Mucosa of stomach (tissue), 1 donor: ENCODE results near the gene PAK4.
"Not testable (repeated sequence)": the region's sequence is repeated elsewhere in the genome, so short reads cannot be mapped to it uniquely, and the experiment has no call there.

Source experiments
- H3K27me3 ChIP-seq: one replicate; pipeline ENCODE4 v1.7.0; 2013; ENCODE audit warnings: mild to moderate bottlenecking, low read length; ENCODE audit not compliant: control insufficient read depth, insufficient read depth
- H3K36me3 ChIP-seq: one replicate; pipeline ENCODE4 v1.7.0; 2013; ENCODE audit warnings: low read length; ENCODE audit not compliant: control insufficient read depth, insufficient read depth
- H3K4me1 ChIP-seq: one replicate; pipeline ENCODE4 v1.7.0; 2013; ENCODE audit warnings: mild to moderate bottlenecking, low read length; ENCODE audit not compliant: control insufficient read depth, insufficient read depth
- H3K4me3 ChIP-seq: one replicate; pipeline ENCODE4 v1.7.0; 2013; ENCODE audit warnings: low read length
- H3K9ac ChIP-seq: one replicate; pipeline ENCODE4 v1.7.0; 2013; ENCODE audit warnings: mild to moderate bottlenecking, low read length, moderate library complexity
- H3K9me3 ChIP-seq: one replicate; pipeline ENCODE4 v1.7.0; 2013; ENCODE audit warnings: mild to moderate bottlenecking, low read length, moderate library complexity; ENCODE audit not compliant: control insufficient read depth
- donor health status: Pancreatic carcinoma.

Gene PAK4

DNA sequence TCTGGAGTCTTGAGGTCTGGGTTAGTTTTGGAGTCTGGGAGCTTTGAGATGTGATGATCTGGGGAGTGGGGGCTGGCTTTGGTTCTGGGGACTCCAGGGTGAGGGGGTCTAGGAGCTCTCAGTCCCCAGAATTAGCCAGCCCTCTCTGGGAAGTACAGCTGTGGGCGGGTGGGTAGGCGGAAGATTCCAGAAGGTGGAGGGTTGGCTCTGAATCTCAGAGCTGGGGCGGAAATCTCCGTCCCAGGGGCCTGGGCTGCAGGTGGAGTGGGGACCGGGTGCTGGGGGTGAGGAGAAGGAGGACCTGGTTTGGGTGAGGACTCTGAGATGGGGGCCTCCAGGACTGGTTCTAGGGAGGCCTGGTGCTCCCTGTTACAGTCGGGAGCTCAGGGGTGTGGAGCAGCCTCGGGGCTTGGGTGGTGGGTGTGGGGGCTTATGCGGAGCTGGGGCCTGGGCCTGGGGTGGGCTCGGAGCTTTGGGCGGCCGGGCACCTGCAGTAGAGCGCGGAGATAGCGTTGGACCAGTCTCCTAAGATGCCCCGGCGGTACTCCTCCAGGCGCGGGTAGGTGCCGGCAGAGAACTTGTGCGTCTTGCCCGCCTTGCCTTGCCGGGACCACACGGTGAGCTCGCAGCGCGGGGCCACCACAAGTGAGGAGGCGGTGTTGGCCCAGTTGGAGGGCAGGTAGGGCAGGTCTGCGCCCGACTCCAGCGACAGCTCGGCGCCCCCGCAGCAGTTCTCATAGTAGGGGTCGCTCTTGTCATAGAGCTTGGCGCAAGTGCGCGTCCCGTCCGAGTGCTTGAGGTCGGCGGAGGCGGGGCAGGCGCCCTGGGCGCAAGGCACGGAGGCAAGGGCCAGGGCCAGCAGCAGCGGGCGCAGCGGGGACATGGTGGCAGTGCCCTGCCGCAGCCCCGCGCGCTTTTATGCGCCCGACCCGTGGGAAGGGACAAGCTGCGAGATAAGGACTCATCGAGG lies 78.1 kb downstream of the PAK4 start, which contains the start of gene SYCN:
Gene SYCN (minus strand): TSS at position 892 of the 970 bp plus-strand sequence. CDS start 9 bp downstream, at position 883.
- Histone ChIP-seq H3K4me1 (peaks cover 13% of the 10 kb centered on the region), H3K9me3 (no peaks in the 10 kb centered on the region), H3K4me3 (no peak within 1 kb of the TSS), H3K9ac (no peak within 1 kb of the TSS), H3K27me3 (peaks cover 29% of the 10 kb centered on the region), H3K36me3 (no peaks in the 10 kb centered on the region)

DNA sequence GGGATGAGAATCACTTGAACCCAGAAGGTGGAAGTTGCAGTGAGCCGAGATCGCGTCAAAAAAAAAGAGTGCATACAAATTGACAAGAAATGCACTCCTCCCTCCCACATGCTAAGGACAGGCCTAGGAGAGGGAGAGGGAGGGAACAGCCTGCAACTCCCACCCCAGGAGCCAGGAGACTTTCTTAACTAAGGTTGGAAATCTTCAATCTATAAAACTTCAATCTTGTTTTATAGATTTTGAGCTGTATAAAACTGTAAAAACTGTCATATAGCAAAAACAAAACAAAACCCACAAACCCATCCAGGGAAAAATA lies 79.8 kb downstream of the PAK4 start:
- Histone ChIP-seq H3K4me1 (peaks cover 10% of the 10 kb centered on the region), H3K36me3 (no peaks in the 10 kb centered on the region), H3K9ac (no peak overlapping the region), H3K27me3 (peaks cover 22% of the 10 kb centered on the region), H3K9me3 (no peaks in the 10 kb centered on the region), H3K4me3 (no peak overlapping the region)

DNA sequence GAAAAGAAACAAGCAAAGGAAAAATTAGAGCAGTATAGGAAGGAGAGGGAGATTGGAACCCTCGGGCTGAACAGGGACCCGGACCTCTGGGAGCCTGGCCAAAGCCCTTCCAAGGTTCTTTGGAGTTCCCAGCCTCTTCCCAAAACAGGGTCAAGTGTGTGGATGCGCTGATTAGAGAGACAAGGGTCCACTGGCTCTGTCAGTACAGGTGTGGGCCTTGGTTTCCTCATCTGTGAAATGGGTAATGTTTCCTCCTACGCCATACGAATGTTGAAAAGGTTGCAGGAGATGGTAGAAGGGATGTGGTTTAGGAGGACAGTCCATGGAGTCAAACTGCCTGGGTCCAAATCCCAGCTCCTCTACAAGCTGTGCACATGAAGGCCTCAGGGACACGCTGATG lies 80.5 kb downstream of the PAK4 start:
- Histone ChIP-seq H3K4me3 (no peak overlapping the region), H3K9me3 (no peaks in the 10 kb centered on the region), H3K27me3 (peaks cover 15% of the 10 kb centered on the region), H3K36me3 (no peaks in the 10 kb centered on the region), H3K4me1 (peaks cover 10% of the 10 kb centered on the region), H3K9ac (no peak overlapping the region)

DNA sequence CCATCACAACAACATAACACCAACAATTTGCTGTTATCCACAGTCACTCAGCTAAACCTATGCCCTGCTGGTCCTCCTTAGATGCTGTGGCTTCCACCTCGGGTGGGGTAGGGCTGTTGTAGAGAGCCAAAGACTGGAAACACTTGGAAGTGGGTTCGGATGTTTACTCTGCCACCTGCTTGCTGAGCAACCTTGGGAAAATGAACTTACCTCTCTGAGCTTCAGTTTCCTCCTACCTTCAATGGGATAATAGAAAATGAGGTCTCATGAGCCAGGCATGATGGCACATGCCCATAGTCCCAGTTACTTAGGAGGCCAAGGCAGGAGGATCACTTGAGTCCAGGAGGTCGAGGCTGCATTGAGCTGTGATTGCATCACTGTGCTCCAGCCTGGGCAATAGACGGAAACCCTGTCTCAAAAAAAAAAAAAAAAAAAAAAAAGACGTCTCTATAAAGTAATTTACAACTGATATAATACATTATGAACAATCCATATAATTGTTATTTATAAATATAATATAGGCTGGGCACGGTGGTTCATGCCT lies 81.8 kb downstream of the PAK4 start:
- H3K27me3 ChIP-seq, result peaks cover 13% of the 10 kb centered on the region
- H3K4me1 ChIP-seq, result peaks cover 10% of the 10 kb centered on the region
- no peaks in the 10 kb centered on the region for H3K36me3 ChIP-seq
- H3K9me3 ChIP-seq, result no peaks in the 10 kb centered on the region
- H3K9ac ChIP-seq, result no peak overlapping the region
- no peak overlapping the region for H3K4me3 ChIP-seq

DNA sequence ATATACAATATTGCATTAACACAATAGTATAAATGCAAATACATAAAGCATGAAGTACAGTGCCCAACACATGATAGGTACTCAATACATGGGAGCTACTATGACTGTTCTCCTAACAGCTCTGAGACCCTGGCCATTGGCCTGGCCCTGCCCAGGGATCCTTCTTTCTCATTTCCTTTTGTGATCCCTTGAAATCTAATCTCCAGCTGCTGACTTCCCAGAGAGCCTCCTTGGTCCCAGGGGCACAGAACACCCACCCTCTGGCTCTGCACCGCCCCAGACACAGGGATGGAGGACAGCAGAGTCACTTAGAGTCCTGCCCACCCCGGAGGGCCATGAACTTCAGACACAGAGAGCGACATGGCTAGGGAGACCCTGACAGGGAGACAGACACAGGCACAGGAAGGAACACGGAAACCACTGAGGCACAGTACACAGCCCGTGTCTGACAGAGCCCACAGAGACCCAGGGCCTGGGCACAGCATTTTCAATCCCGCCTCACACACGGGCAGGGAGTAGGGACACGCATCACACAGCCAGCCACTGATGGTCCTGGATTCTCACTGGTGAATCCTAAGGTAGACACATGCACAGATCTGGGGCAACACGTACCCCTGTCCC lies 82.7 kb downstream of the PAK4 start:
- no peak overlapping the region for H3K9ac ChIP-seq
- peaks cover 10% of the 10 kb centered on the region for H3K4me1 ChIP-seq
- H3K36me3 ChIP-seq, result no peaks in the 10 kb centered on the region
- no peak overlapping the region for H3K4me3 ChIP-seq
- peaks cover 8% of the 10 kb centered on the region for H3K27me3 ChIP-seq
- no peaks in the 10 kb centered on the region for H3K9me3 ChIP-seq

DNA sequence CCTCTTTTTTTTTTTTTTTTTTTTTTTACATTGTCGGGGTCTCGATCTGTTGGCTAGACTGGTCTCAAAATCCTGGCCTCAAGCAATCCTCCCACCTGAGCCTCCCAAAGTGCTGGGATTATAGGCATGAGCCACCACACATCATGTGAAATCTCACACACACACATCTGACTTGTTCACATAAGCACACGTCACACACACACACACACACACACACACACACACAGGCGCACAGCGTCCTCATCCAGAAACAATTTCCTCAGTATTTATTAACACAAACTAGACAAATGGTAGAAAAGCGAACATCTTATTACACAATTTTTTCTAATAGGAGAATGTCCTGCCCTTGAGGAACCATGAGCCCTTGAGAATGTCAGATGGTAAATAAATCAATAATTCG lies 83.6 kb downstream of the PAK4 start:
- no peak overlapping the region for H3K4me3 ChIP-seq
- H3K4me1 ChIP-seq, result peaks cover 10% of the 10 kb centered on the region
- H3K36me3 ChIP-seq, result no peaks in the 10 kb centered on the region
- no peak overlapping the region for H3K9ac ChIP-seq
- no peaks in the 10 kb centered on the region for H3K9me3 ChIP-seq
- peaks cover 3% of the 10 kb centered on the region for H3K27me3 ChIP-seq

DNA sequence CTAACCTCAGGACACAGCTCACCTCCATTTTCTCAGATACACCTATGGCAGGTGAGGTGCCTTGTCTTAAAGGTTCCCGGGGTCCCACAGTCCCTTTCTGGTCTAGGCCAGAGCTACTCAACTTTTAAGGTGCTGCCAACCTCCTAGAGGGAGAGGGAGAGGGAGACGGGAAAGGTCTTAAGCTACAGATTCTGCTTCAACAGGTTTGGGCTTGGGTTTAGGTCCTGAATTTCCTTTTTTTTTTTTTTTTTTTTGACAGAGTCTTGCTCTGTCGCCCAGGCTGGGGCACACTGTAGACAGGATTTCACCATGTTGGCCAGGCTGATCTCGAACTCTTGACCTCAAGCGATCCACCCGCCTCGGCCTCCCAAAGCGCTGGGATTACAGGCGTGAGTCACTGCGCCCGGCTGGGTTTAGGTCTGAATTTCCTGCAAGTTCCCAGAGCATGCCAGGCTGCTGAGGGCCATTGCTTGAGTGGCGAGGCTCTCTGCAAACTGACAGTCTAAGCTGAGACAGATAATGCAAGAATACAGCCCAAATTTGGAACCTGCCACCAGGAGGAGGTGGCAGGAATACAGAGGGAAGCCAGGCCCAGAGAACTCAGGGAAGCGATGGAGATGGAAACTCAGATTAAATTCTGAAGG lies 86.3 kb downstream of the PAK4 start:
- Histone ChIP-seq H3K9me3 (no peaks in the 10 kb centered on the region), H3K4me3 (no peak overlapping the region), H3K4me1 (no peaks in the 10 kb centered on the region), H3K27me3 (peaks cover 3% of the 10 kb centered on the region), H3K36me3 (no peaks in the 10 kb centered on the region), H3K9ac (no peak overlapping the region)

DNA sequence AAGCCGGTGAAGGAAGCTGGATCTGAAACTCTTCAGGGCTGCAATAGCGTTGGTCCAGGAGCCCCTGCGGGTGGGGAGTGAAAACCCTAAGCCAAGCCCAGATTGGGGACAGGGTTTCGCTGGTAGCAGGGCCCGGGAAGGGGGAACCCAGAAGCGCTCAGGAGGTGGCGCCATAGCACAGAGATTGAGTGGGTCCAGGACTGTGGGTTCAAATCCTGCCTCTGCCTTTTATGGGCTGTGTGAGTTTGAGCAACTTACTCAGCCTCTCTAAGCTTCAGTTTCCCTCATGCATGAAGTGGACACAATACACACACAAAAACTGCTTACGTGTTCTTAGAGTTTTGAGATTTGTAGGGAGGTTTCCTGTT lies 86.8 kb downstream of the PAK4 start:
- no peaks in the 10 kb centered on the region for H3K36me3 ChIP-seq
- H3K4me3 ChIP-seq, result no peak overlapping the region
- H3K9ac ChIP-seq, result no peak overlapping the region
- peaks cover 3% of the 10 kb centered on the region for H3K27me3 ChIP-seq
- no peaks in the 10 kb centered on the region for H3K4me1 ChIP-seq
- H3K9me3 ChIP-seq, result no peaks in the 10 kb centered on the region

DNA sequence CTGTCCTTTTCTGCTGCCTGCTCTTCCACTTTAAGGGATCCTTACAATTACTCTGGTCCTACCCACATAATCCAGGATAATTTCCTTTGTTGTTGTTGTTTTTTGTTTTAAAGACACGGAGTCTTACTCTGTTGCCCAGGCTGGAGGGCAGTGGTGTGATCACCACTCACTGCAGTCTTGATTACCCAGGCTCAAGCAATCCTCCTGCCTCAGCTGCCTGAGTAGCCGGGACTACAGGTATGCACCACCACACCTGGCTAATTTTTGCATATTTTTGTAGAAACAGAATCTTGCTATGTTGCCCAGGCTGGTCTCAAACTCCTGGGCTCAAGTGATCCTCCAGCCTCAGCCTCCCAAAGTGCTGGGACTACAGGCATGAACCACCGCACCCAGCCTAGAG lies 89.7 kb downstream of the PAK4 start:
- H3K4me1 ChIP-seq, H3K9me3 ChIP-seq, H3K9ac ChIP-seq, H3K27me3 ChIP-seq, H3K36me3 ChIP-seq, H3K4me3 ChIP-seq: not testable (repeated sequence)

DNA sequence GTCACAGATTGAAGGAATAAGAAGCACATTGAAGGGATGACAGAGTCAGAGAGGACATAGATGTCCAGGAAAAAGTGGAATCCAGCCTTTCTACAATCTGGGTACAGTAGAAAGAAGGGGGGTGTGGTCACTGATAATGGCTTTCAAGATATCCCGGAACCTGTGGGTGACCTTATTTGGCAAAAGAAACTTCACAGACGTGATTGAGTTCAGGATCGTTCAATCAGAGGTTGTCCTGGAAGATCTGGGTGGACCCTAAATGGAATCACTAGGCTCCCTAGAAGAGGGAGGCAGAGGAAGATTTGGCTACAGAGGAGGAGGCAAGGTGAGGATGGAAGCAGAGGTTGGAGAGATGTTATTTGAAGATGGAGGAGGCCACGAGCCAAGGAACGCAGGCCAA lies 91.5 kb downstream of the PAK4 start:
- Histone ChIP-seq H3K9me3 (no peaks in the 10 kb centered on the region), H3K4me3 (no peak overlapping the region), H3K9ac (no peak overlapping the region), H3K36me3 (no peaks in the 10 kb centered on the region), H3K27me3 (no peaks in the 10 kb centered on the region), H3K4me1 (no peaks in the 10 kb centered on the region)

DNA sequence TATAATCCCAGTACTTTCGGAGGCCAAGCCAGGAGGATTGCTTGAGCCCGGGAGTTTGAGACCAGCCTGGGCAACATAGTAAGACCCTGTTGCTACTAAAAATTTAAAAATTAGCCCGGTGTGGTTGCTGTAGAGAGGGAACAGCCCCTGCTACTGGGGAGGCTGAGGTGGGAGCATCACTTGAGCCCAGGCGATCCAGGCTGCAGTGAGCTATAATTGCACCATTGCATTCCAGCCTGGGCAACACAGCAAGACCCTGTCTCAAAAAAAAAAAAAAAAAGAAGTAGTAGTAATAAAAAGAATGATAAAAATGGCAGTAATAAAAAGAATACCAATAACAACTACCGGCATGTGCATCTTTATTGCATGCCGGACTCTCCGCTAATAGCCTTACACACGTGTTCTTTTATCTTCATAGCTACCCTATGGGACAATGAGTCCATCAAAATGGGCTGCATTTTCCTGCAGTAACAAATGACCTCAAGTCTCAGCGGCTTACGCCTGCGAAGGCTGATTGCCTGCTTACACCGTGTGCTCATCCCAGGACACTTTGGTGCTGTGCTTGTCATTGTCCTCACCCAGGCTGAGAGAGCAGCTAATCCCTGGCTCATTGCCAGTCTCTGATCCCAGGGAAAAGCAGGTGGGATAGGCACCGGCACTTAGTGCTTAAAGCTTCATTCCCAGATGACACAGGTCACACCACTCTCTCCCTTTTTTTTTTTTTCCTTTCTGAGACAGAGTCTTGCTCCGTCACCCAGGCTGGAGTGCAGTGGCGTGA lies 92.8 kb downstream of the PAK4 start:
- no peak overlapping the region for H3K4me3 ChIP-seq
- H3K9ac ChIP-seq, result no peak overlapping the region
- H3K36me3 ChIP-seq, result no peaks in the 10 kb centered on the region
- no peaks in the 10 kb centered on the region for H3K27me3 ChIP-seq
- no peaks in the 10 kb centered on the region for H3K9me3 ChIP-seq
- H3K4me1 ChIP-seq, result no peaks in the 10 kb centered on the region
